ENCODE measurements around the gene GOT2.

Gene GOT2

DNA sequence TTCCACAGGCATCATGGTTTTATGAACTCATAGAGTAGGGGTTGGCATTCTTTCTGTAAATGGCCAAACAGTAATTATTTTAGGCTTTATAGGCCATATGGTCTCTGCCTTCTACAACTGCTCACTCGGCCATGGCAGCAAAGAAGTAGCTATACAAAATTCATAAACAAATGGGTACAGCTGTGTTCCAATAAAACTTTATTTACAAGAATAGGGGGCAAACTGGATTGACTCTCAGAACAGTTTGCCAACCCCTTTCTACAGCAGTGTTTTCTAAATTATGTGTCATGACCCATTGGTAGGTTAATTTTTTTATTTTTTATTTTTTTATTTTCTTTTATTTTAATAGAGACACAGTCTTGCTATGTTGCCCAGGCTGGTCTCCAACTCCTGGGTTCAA is 20.4 kb downstream of the GOT2 start:
- Histone ChIP-seq H3K27ac (replicated peaks) (no peak overlapping the region), H3K4me3 (replicated peaks; ENCODE audit: insufficient read depth, low read length) (no peak overlapping the region), H3K27me3 (ENCODE audit: insufficient read depth, poor library complexity, severe bottlenecking) (no peaks in the 10 kb centered on the region)
- no peak for DNase-seq (ENCODE audit: low read depth in 1 of 2, low spot score in 1 of 2)
- no peak for TF ChIP-seq REST (IDR thresholded peaks at IDR 0.05; ENCODE audit: insufficient replicate concordance, low read depth)
- TF ChIP-seq SPI1 (IDR thresholded peaks at IDR 0.05; ENCODE audit: borderline replicate concordance, low read depth) = no peak
- no peak for TF ChIP-seq POLR2AphosphoS5 (IDR thresholded peaks at IDR 0.05; ENCODE audit: low read depth)
- no peak for TF ChIP-seq CTCF (IDR thresholded peaks at IDR 0.05; ENCODE audit: insufficient read depth, low read length)
- no peak for TF ChIP-seq GABPA (IDR thresholded peaks at IDR 0.05; ENCODE audit: low read depth)

- TF ChIP-seq GABPA (IDR thresholded peaks at IDR 0.05; ENCODE audit: low read depth) (no peak), CTCF (IDR thresholded peaks at IDR 0.05; ENCODE audit: insufficient read depth, low read length) (no peak), REST (IDR thresholded peaks at IDR 0.05; ENCODE audit: insufficient replicate concordance, low read depth) (no peak), SPI1 (IDR thresholded peaks at IDR 0.05; ENCODE audit: borderline replicate concordance, low read depth) (no peak), POLR2AphosphoS5 (IDR thresholded peaks at IDR 0.05; ENCODE audit: low read depth) (no peak)
- no peak for DNase-seq (ENCODE audit: low read depth in 1 of 2, low spot score in 1 of 2)
Observed at GRCh38 chr16:58709333-58709732, 24.8 kb downstream of the GOT2 start.

DNA sequence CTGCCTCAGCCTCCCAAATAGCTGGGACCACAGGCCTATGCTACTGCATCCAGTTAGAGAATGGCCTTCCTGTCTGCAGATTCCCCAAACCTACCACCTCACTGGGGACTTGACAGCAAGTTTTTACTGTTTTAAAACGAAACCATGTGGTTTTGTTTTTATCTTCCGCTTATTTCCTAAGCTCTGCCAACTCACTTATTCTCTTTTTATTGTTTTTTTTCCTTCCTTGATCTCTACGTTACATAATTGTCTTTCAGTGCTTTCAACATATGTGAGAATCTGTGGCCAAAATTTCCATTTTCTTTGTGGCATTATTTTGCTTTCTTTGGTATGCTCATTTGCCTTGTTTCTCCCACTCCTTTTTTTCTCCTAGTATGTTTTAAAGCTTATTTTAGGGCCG is 35.0 kb downstream of the GOT2 start:
- DNase-seq (ENCODE audit: low read depth in 1 of 2, low spot score in 1 of 2) = peak; percentile 18 to 27
- H3K27ac ChIP-seq (replicated peaks) = peak overlapping the region; percentile 46
- no peak overlapping the region for H3K4me3 ChIP-seq (replicated peaks; ENCODE audit: insufficient read depth, low read length)
- TF ChIP-seq POLR2AphosphoS5 (IDR thresholded peaks at IDR 0.05; ENCODE audit: low read depth) = no peak
- TF ChIP-seq GABPA (IDR thresholded peaks at IDR 0.05; ENCODE audit: low read depth) = no peak
- TF ChIP-seq CTCF (IDR thresholded peaks at IDR 0.05; ENCODE audit: insufficient read depth, low read length) = no peak
- no peak for TF ChIP-seq REST (IDR thresholded peaks at IDR 0.05; ENCODE audit: insufficient replicate concordance, low read depth)
- TF ChIP-seq SPI1 (IDR thresholded peaks at IDR 0.05; ENCODE audit: borderline replicate concordance, low read depth) = no peak
- H3K27me3 ChIP-seq (ENCODE audit: insufficient read depth, poor library complexity, severe bottlenecking) = no peaks in the 10 kb centered on the region

More at GRCh38 chr16:58709333-58709732, 24.8 kb downstream of the GOT2 start:
- H3K27ac ChIP-seq (replicated peaks) = no peak overlapping the region
- H3K27me3 ChIP-seq (ENCODE audit: insufficient read depth, poor library complexity, severe bottlenecking) = no peaks in the 10 kb centered on the region
- no peak overlapping the region for H3K4me3 ChIP-seq (replicated peaks; ENCODE audit: insufficient read depth, low read length)
